WTC11 (cell line): ENCODE results near the gene R3HDM1. TPM values are rescaled to one million over a fixed set of nuclear protein-coding genes. Genes with fewer than 3 reads are reported as not detected.

Experiments used
- ATAC-seq: fragments of 200-7000 bp; cut with Tn5 transposase; 2 replicates; pipeline ENCODE4 v1.10.0; 2021; ENCODE audit warnings: mild to moderate bottlenecking, moderate library complexity
- CTCF ChIA-PET: fragments of 300-600 bp; sonication (Branson Sonifier 250); formaldehyde crosslinking; loops from one replicate; lab custom pipeline; 2021; ENCODE audit warnings: antibody characterized with exemption; lab: Charles Lee
- POLR2A ChIA-PET: fragments of 350-600 bp; sonication (Branson Sonifier 250); formaldehyde crosslinking; loops from one replicate; lab custom pipeline; 2021; ENCODE audit warnings: antibody characterized with exemption; lab: Charles Lee
- DNase-seq: peaks from one replicate; pipeline ENCODE4 v3.0.0; 2021; ENCODE audit warnings: low spot score
- H3K27ac Mint-ChIP-seq: 2 replicates; pipeline ENCODE4 v1.8.0; 2021; ENCODE audit warnings: mixed read lengths
- H3K27me3 Mint-ChIP-seq: 2 replicates; pipeline ENCODE4 v1.8.0; 2021; ENCODE audit warnings: low read depth, mild to moderate bottlenecking, moderate library complexity, mixed read lengths
- H3K36me3 Mint-ChIP-seq: 2 replicates; pipeline ENCODE4 v1.8.0; 2021; ENCODE audit warnings: mixed read lengths
- H3K4me1 Mint-ChIP-seq: 2 replicates; pipeline ENCODE4 v1.8.0; 2022; ENCODE audit warnings: mixed read lengths
- H3K4me3 Mint-ChIP-seq: 2 replicates; pipeline ENCODE4 v1.8.0; 2021; ENCODE audit warnings: mild to moderate bottlenecking, moderate library complexity, mixed read lengths
- H3K9me3 Mint-ChIP-seq: 2 replicates; pipeline ENCODE4 v1.8.0; 2021; ENCODE audit warnings: mixed read lengths
- ATF3 ChIP-seq: sonication (generic); formaldehyde crosslinking; conservative IDR thresholded peaks from 2 replicates; pipeline ENCODE4 v1.8.1; 2022; ENCODE audit warnings: mild to moderate bottlenecking, missing genetic modification reagents
- CDX4 ChIP-seq: fragments of 250-450 bp; sonication (Bioruptor Pico); IDR thresholded peaks from 2 replicates; pipeline ENCODE4 v1.9.0; 2021; ENCODE audit warnings: moderate library complexity, mild to moderate bottlenecking, inconsistent platforms, borderline replicate concordance
- CTCF ChIP-seq: fragments of 200-600 bp; IDR thresholded peaks from 2 replicates; pipeline ENCODE4 v1.8.0; 2022; ENCODE audit warnings: antibody characterized with exemption
- E2F4 ChIP-seq: sonication (generic); formaldehyde crosslinking; IDR thresholded peaks from 2 replicates; pipeline ENCODE4 v1.8.1; 2022; ENCODE audit warnings: low read depth, mild to moderate bottlenecking, moderate library complexity, missing genetic modification reagents, borderline replicate concordance
- ESRRA ChIP-seq: sonication (generic); formaldehyde crosslinking; IDR thresholded peaks from 2 replicates; pipeline ENCODE4 v1.8.1; 2022; ENCODE audit warnings: mild to moderate bottlenecking, missing genetic modification reagents, borderline replicate concordance
- FOXP1 ChIP-seq: sonication (generic); formaldehyde crosslinking; IDR thresholded peaks from 2 replicates; pipeline ENCODE4 v1.8.0; 2022; ENCODE audit warnings: missing genetic modification reagents, mild to moderate bottlenecking, moderate library complexity, borderline replicate concordance
- GABPB1 ChIP-seq: sonication (generic); formaldehyde crosslinking; IDR thresholded peaks from 2 replicates; pipeline ENCODE4 v1.8.1; 2023; ENCODE audit warnings: mild to moderate bottlenecking, missing genetic modification reagents
- GTF2I ChIP-seq: fragments of 250-450 bp; sonication (Bioruptor Pico); conservative IDR thresholded peaks from 2 replicates; pipeline ENCODE4 v1.4.0; 2021; ENCODE audit warnings: mild to moderate bottlenecking
- IRF2 ChIP-seq: sonication (generic); formaldehyde crosslinking; IDR thresholded peaks from 2 replicates; pipeline ENCODE4 v1.8.0; 2022; ENCODE audit warnings: low read depth, missing genetic modification reagents, borderline replicate concordance
- JAZF1 ChIP-seq: fragments of 250-450 bp; sonication (Bioruptor Pico); IDR thresholded peaks from 2 replicates; pipeline ENCODE4 v1.9.0; 2021; ENCODE audit warnings: moderate library complexity, mild to moderate bottlenecking, inconsistent platforms
- NFE2L1 ChIP-seq: sonication (generic); formaldehyde crosslinking; IDR thresholded peaks from 2 replicates; pipeline ENCODE4 v1.8.1; 2023; ENCODE audit warnings: missing genetic modification reagents
- NFYB ChIP-seq: sonication (generic); formaldehyde crosslinking; conservative IDR thresholded peaks from 2 replicates; pipeline ENCODE4 v1.8.0; 2022; ENCODE audit warnings: low read depth, missing genetic modification reagents
- PRRX2 ChIP-seq: fragments of 250-450 bp; sonication (Bioruptor Pico); IDR thresholded peaks from 2 replicates; pipeline ENCODE4 v1.8.0; 2021; ENCODE audit warnings: mild to moderate bottlenecking
- SMAD3 ChIP-seq: sonication (generic); formaldehyde crosslinking; IDR thresholded peaks from 2 replicates; pipeline ENCODE4 v1.8.0; 2022; ENCODE audit warnings: missing genetic modification reagents, mild to moderate bottlenecking, borderline replicate concordance
- TCF7 ChIP-seq: sonication (generic); formaldehyde crosslinking; IDR thresholded peaks from 2 replicates; pipeline ENCODE4 v1.8.0; 2022; ENCODE audit warnings: mild to moderate bottlenecking, low read depth, missing genetic modification reagents, moderate library complexity
- ZBTB21 ChIP-seq: sonication (generic); formaldehyde crosslinking; IDR thresholded peaks from 2 replicates; pipeline ENCODE4 v1.8.1; 2023; ENCODE audit warnings: mild to moderate bottlenecking, missing genetic modification reagents, borderline replicate concordance
- ZNF232 ChIP-seq: sonication (generic); formaldehyde crosslinking; IDR thresholded peaks from 2 replicates; pipeline ENCODE4 v1.8.0; 2022; ENCODE audit warnings: mild to moderate bottlenecking, missing genetic modification reagents
- ZNF416 ChIP-seq: fragments of 250-450 bp; sonication (Bioruptor Pico); IDR thresholded peaks from 2 replicates; pipeline ENCODE4 v1.9.0; 2021; ENCODE audit warnings: mild to moderate bottlenecking, inconsistent platforms
- total RNA-seq: library from RNA; stranded (reverse); gene quantifications from 3 replicates; pipeline ENCODE4 v1.2.3, GENCODE V29; 2021
- TF ChIP-seq, protein P1 (sequence below): sonication (generic); formaldehyde crosslinking; IDR thresholded peaks from 2 replicates; pipeline ENCODE4 v1.8.0; 2022; ENCODE audit warnings: mild to moderate bottlenecking, missing genetic modification reagents
- TF ChIP-seq, protein P2 (sequence below): sonication (generic); formaldehyde crosslinking; IDR thresholded peaks from 2 replicates; pipeline ENCODE4 v1.8.1; 2023; ENCODE audit warnings: mild to moderate bottlenecking, missing genetic modification reagents
- TF ChIP-seq, protein P3 (sequence below): sonication (generic); formaldehyde crosslinking; IDR thresholded peaks from 2 replicates; pipeline ENCODE4 v1.8.0; 2022; ENCODE audit warnings: mild to moderate bottlenecking, missing genetic modification reagents

Gene R3HDM1
- total RNA-seq, 1 experiment from 2014 or later = 58.4 TPM

GRCh38 chr2:135664623-135665068, 133.4 kb downstream of the R3HDM1 start (continued):
- TF ChIP-seq, protein P1, sequence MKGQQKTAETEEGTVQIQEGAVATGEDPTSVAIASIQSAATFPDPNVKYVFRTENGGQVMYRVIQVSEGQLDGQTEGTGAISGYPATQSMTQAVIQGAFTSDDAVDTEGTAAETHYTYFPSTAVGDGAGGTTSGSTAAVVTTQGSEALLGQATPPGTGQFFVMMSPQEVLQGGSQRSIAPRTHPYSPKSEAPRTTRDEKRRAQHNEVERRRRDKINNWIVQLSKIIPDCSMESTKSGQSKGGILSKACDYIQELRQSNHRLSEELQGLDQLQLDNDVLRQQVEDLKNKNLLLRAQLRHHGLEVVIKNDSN (CRISPR knock-in tag) = no peak
- TF ChIP-seq, all 79 proteins: peak for 0

DNA sequence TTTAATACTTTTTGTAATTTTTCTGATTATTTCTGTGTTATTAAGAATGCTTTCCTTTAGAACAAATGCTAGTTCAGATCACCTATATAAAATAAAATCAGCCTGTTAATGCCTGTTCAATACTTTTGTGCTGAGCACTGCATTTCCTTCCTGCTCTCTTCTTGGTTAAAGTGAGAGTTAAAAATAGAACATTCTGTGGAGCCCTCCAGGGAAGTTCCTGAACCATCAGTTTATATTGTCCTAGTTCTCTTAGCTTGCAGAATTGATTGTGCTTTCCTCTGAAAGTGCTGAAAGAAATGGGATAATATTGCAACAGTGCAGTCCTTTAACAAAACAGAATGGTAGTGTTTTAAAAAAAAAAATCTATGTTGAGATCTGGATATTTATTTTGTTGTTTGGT, 135.8 kb downstream of the R3HDM1 start:
- no peaks in the 10 kb centered on the region for H3K9me3 Mint-ChIP-seq
- ChIA-PET CTCF (interaction anchor here (0.9 to 1.0 kb wide), 2 partner anchors 43 to 44 kb away, joined by 3 read pairs; no protein-coding TSS in a partner anchor), POLR2A (no interaction called here)
- no peaks in the 10 kb centered on the region for H3K27me3 Mint-ChIP-seq
- DNase-seq (no peak), ATAC-seq (peak; percentile 47)
- H3K4me3 Mint-ChIP-seq = no peak overlapping the region
- TF ChIP-seq NFYB (CRISPR knock-in tag) = no peak
- no peak for TF ChIP-seq ZBTB21
- TF ChIP-seq, protein P2, sequence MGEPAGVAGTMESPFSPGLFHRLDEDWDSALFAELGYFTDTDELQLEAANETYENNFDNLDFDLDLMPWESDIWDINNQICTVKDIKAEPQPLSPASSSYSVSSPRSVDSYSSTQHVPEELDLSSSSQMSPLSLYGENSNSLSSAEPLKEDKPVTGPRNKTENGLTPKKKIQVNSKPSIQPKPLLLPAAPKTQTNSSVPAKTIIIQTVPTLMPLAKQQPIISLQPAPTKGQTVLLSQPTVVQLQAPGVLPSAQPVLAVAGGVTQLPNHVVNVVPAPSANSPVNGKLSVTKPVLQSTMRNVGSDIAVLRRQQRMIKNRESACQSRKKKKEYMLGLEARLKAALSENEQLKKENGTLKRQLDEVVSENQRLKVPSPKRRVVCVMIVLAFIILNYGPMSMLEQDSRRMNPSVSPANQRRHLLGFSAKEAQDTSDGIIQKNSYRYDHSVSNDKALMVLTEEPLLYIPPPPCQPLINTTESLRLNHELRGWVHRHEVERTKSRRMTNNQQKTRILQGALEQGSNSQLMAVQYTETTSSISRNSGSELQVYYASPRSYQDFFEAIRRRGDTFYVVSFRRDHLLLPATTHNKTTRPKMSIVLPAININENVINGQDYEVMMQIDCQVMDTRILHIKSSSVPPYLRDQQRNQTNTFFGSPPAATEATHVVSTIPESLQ (CRISPR knock-in tag) = no peak
- no peak for TF ChIP-seq JAZF1 (CRISPR knock-in tag)
- TF ChIP-seq GABPB1 (CRISPR knock-in tag) = no peak
- H3K36me3 Mint-ChIP-seq = peaks cover 20% of the 10 kb centered on the region
- H3K27ac Mint-ChIP-seq = peak overlapping the region; percentile 55; the same call in 1 of the 2 replicates
- H3K4me1 Mint-ChIP-seq = peaks cover 23% of the 10 kb centered on the region

- Mint-ChIP-seq H3K36me3 (peaks cover 26% of the 10 kb centered on the region), H3K4me3 (no peak overlapping the region), H3K4me1 (no peaks in the 10 kb centered on the region), H3K27me3 (no peaks in the 10 kb centered on the region), H3K27ac (no peak overlapping the region), H3K9me3 (no peaks in the 10 kb centered on the region)
- CTCF ChIA-PET = no interaction called here
- no peak for TF ChIP-seq ZNF416
- no peak for TF ChIP-seq JAZF1 (CRISPR knock-in tag)
- no peak for TF ChIP-seq PRRX2 (CRISPR knock-in tag)
- no peak for TF ChIP-seq ZBTB21
- TF ChIP-seq NFE2L1 (CRISPR knock-in tag) = no peak
- TF ChIP-seq ATF3 (CRISPR knock-in tag) = no peak
- TF ChIP-seq E2F4 = no peak
- no peak for TF ChIP-seq GABPB1 (CRISPR knock-in tag)
- TF ChIP-seq IRF2 = no peak
- ATAC-seq (no peak), DNase-seq (no peak)
- POLR2A ChIA-PET = no interaction called here
Measured at GRCh38 chr2:135674453-135674852, 143.2 kb downstream of the R3HDM1 start.

DNA sequence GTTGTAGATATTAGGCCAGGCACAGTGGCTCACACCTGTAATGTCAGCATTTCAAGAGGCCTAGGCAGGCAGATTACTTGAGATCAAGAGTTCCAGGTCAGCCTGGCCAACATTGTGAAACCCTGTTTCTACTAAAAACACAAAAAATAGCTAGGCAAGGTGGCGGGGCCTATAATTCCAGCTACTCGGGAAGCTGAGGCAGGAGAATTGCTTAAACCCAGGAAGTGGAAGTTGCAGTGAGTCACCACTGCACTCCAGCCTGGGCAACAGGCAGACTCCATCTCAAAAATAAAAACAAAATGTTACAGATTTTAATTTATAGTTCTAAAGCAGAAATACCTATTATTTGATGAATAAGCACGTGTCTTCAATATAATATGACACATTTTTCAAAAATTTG, 144.7 kb downstream of the R3HDM1 start:
- ChIA-PET POLR2A (no interaction called here), CTCF (interaction anchor here (0.7 kb wide), 1 partner anchor 10 kb away, joined by 4 read pairs; no protein-coding TSS in a partner anchor)
- H3K36me3 Mint-ChIP-seq = peaks cover 31% of the 10 kb centered on the region
- H3K9me3 Mint-ChIP-seq = no peaks in the 10 kb centered on the region
- no peak for DNase-seq
- H3K27me3 Mint-ChIP-seq = no peaks in the 10 kb centered on the region
- no peak overlapping the region for H3K27ac Mint-ChIP-seq
- H3K4me3 Mint-ChIP-seq = no peak overlapping the region
- no peak for ATAC-seq
- TF ChIP-seq SMAD3 (CRISPR knock-in tag) (no peak), ZNF232 (CRISPR knock-in tag) (no peak), CTCF (no peak), TCF7 (CRISPR knock-in tag) (no peak), FOXP1 (CRISPR knock-in tag) (no peak), GTF2I (CRISPR knock-in tag) (no peak), ESRRA (CRISPR knock-in tag) (no peak), CDX4 (CRISPR knock-in tag) (no peak)
- TF ChIP-seq, protein P3, sequence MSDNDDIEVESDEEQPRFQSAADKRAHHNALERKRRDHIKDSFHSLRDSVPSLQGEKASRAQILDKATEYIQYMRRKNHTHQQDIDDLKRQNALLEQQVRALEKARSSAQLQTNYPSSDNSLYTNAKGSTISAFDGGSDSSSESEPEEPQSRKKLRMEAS (CRISPR knock-in tag) = no peak
- no peaks in the 10 kb centered on the region for H3K4me1 Mint-ChIP-seq
